Activated CD8-positive, alpha-beta T cell treated with anti-CD3 and anti-CD28 coated beads, Interleukin-2, amount 10 ng/mL, durations not matched to agents 7 days and 5 days (primary cell): ENCODE results near the gene E2F4. TPM values are rescaled to one million over a fixed set of nuclear protein-coding genes. Genes with fewer than 3 reads are reported as not detected.

Experiments
- ATAC-seq: fragments of 150-1000 bp; cut with Tn5 transposase; one replicate; pipeline ENCODE4 v1.10.0; 2021; ENCODE audit warnings: moderate library complexity
- CTCF ChIA-PET: fragments of 350-600 bp; sonication (Branson Sonifier 250); formaldehyde crosslinking; loops from one replicate; lab custom pipeline; 2021; ENCODE audit warnings: antibody characterized with exemption; lab: Charles Lee
- POLR2A ChIA-PET: fragments of 350-600 bp; sonication (Branson Sonifier 250); formaldehyde crosslinking; loops from one replicate; lab custom pipeline; 2021; ENCODE audit warnings: antibody characterized with exemption; lab: Charles Lee
- DNase-seq: peaks from one replicate; pipeline ENCODE4 v3.0.0-alpha.2; 2020
- H3K27ac Mint-ChIP-seq: one replicate; pipeline ENCODE4 v1.8.0; 2021; ENCODE audit warnings: mild to moderate bottlenecking, mixed read lengths
- H3K27me3 Mint-ChIP-seq: one replicate; pipeline ENCODE4 v1.8.0; 2021; ENCODE audit warnings: low read depth, mixed read lengths
- H3K36me3 Mint-ChIP-seq: one replicate; pipeline ENCODE4 v1.8.0; 2021; ENCODE audit warnings: low read depth, mixed read lengths
- H3K4me1 Mint-ChIP-seq: one replicate; pipeline ENCODE4 v1.8.0; 2021; ENCODE audit warnings: low read depth, mixed read lengths
- H3K4me3 Mint-ChIP-seq: one replicate; pipeline ENCODE4 v1.8.0; 2021; ENCODE audit warnings: mild to moderate bottlenecking, mixed read lengths
- H3K9me3 Mint-ChIP-seq: one replicate; pipeline ENCODE4 v1.8.0; 2022; ENCODE audit warnings: mixed read lengths; ENCODE audit not compliant: insufficient read depth
- total RNA-seq, 2 experiments: library from RNA; stranded (reverse); gene quantifications; one replicate each; pipeline ENCODE4 v1.2.3, GENCODE V29; 2021

E2F4 gene
- total RNA-seq, 2 experiments from 2014 or later, result 134 to 138 TPM

DNA sequence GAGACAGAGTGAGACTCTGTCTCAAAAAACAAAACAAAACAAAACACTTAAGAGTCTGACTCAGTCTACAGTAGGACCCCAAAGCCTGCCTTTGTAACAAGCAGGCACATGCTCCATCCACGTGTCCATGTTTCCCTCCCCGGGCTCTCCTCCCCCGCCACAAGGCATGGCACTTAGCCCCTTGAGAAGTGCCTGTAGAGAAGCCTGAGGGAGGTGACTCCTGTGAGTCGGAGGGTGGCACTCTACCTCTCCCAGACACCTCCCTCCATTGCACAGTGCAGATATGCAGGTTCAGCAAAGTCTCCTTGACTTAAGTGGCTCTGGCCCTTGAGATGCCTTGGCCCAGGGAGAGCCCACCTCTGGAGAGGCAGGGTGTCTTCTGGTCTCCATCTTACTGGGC is 48.6 kb downstream of the E2F4 start:
- H3K27ac Mint-ChIP-seq, result no peak overlapping the region
- H3K4me3 Mint-ChIP-seq, result no peak overlapping the region
- peaks cover 51% of the 10 kb centered on the region for H3K4me1 Mint-ChIP-seq
- no peaks in the 10 kb centered on the region for H3K27me3 Mint-ChIP-seq
- ATAC-seq (no peak), DNase-seq (no peak)
- CTCF ChIA-PET, result no interaction called here
- peaks cover 49% of the 10 kb centered on the region for H3K36me3 Mint-ChIP-seq
- POLR2A ChIA-PET, result interaction anchor here (0.8 to 1.8 kb wide), 3 partner anchors 9 to 240 kb away, joined by 3 to 7 read pairs (median 5); partner anchors contain the start of gene TMEM208
- H3K9me3 Mint-ChIP-seq, result no peaks in the 10 kb centered on the region

DNA sequence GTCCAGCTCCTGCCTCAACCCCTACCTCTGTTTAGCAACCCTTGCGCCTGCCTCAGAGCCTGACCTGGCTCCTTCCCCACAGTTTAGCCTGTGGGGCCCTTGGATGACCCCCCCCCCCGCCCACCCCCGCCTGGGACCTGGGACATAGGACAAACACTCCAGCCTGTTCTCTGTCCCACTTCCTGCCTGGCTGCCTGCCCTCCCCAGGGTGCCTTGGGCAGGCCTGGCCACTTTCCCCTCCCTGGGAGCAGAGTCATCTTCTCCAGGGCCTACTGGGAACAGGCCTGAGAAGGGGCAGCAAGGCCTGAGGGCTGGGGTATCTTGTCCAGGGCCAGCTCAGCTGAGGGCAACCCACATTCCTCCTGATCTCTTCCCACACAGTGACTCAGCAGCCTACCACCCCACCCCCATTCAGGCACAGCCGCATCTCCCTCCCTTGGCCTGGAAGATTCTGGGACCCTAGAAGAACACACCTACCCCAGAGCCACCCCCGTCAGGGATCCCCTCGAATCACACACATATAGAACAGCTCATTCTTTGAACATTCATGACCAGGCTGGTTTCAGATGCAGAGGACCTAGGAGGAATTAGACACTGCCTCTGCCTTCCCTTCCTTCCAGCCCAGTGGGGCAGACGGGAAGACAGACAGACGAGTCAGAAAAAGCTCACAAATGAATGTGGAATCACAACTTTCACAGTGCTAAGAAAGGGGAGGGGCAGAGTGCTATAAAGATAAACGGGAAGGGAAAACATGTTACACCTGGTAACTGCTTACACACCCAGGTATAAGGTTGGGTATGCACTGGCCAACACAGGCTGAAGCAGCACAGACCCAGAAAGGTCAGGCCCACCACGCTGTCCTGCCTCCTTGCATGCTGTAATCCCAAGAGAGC is 49.3 kb downstream of the E2F4 start:
- H3K36me3 Mint-ChIP-seq, result peaks cover 42% of the 10 kb centered on the region
- peaks cover 53% of the 10 kb centered on the region for H3K4me1 Mint-ChIP-seq
- CTCF ChIA-PET, result interaction anchor here (1.5 kb wide), 1 partner anchor 14 kb away, joined by 4 read pairs; the partner anchor contains the start of gene TMEM208
- H3K9me3 Mint-ChIP-seq, result no peaks in the 10 kb centered on the region
- no peak overlapping the region for H3K4me3 Mint-ChIP-seq
- H3K27me3 Mint-ChIP-seq, result no peaks in the 10 kb centered on the region
- peak overlapping the region; percentile 75 for H3K27ac Mint-ChIP-seq
- POLR2A ChIA-PET, result interaction anchor here (1.8 kb wide), 2 partner anchors 10 to 14 kb away, joined by 5 to 7 read pairs; partner anchors contain the start of gene TMEM208
- ATAC-seq (no peak), DNase-seq (no peak)

DNA sequence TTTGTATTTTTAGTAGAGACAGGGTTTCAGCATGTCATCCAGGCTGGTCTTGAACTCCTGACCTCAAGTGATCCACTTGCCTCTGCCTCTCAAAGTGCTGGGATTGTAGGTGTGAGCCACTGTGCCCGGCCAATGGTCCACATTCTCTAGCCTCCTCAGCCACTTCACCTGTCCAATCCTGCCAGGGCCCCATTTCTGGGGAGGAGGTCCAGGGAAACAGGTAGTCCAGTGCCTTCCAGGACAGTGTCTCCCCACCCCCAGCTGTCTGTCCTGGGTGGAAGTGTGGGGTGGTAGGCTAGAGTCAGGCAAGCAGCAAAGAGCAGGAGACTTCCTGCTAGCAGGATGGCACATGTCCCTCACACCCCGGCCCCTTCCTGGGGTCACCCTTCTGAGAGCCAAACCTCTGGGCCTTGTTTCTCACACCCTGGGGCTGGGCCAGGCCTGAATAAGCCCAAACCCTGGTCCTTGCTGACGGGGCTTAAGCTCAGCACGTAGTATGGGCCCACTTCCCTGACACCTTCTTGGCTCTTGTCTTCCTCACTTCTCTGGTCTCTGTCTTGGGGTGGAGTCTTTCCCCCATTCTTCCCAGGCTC is 50.3 kb downstream of the E2F4 start:
- no peaks in the 10 kb centered on the region for H3K9me3 Mint-ChIP-seq
- ATAC-seq (no peak), DNase-seq (no peak)
- H3K27ac Mint-ChIP-seq, result peak overlapping the region; percentile 83
- POLR2A ChIA-PET, result interaction anchor here (1.8 kb wide), 1 partner anchor 15 kb away, joined by 7 read pairs; the partner anchor contains the start of gene TMEM208
- peaks cover 34% of the 10 kb centered on the region for H3K36me3 Mint-ChIP-seq
- no peak overlapping the region for H3K4me3 Mint-ChIP-seq
- CTCF ChIA-PET, result interaction anchor here (0.9 to 7.3 kb wide), 3 partner anchors 15 to 57 kb away, joined by 3 to 64 read pairs (median 4); partner anchors contain the start of gene TMEM208
- no peaks in the 10 kb centered on the region for H3K27me3 Mint-ChIP-seq
- H3K4me1 Mint-ChIP-seq, result peaks cover 51% of the 10 kb centered on the region

DNA sequence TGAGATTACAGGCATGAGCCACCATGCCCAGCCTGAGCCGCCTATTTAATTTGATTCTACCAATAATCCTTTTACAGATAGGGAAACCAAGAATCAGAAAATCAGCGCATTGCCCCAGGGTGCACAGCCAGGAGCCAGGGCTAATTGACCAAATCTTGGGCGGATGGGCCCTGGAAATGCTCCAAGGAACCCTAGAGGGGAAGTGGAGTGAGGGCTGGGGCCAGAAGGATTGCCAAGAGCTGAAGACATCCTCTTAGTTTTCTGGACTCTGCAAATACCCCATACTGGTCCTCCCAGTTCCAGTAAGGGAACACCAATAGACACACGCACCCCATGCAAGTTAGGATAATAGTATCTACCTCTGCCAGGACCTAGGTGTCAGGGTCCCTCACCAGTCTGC is 51.5 kb downstream of the E2F4 start:
- no peak for ATAC-seq
- Mint-ChIP-seq H3K9me3 (no peaks in the 10 kb centered on the region), H3K36me3 (peaks cover 21% of the 10 kb centered on the region), H3K27me3 (no peaks in the 10 kb centered on the region), H3K27ac (peak overlapping the region; percentile 92), H3K4me3 (no peak overlapping the region), H3K4me1 (peaks cover 54% of the 10 kb centered on the region)
- ChIA-PET CTCF (interaction anchor here (0.9 to 7.3 kb wide), 8 partner anchors 7 to 238 kb away, joined by 3 to 64 read pairs (median 4); partner anchors contain the start of genes ATP6V0D1 and TMEM208), POLR2A (interaction anchor here (1.1 to 5.9 kb wide), 3 partner anchors 9 to 18 kb away, joined by 3 to 70 read pairs (median 5); partner anchors contain the start of gene TMEM208)
- DNase-seq, result no peak

DNA sequence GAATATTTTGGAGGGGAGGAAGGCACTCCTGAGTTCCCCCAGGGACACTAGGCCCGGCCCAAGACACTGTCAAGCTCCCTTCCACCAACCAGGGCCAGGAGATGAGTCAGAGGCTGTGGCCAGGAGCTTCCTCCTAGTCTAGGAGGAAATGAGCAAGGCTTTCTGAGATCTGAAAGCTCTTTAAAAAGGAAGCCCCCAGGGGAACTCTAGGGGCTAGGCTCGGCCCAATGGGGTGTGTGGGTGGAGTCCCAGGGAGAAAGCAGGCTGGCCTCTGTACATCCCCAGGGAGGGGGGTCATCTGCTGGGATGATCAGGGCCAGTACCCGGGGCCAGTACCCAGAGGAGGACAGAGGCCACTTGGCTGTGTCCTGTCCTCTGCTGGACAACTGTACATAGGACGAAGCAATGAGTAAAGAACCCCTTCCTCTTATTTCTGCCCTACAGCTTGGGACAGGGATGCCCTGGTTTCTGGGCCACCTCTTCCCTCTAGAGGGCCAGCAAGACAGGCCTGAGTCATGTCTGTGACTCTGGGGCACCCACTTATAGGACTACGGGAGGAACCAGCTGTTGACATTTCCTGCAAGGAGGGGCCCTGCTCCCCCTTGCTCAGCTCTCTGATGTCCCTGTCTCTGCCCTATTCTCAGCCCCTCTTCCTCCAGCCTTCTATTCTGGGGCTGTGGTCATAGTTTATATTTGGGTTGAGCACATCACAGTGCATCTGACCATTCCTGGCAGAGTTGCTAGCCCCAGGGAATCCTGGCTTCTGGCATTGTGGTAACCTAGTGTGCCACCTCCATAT is 52.6 kb downstream of the E2F4 start:
- DNase-seq (peak; percentile 88), ATAC-seq (peak; percentile 65)
- H3K27me3 Mint-ChIP-seq, result peaks cover under 1% of the 10 kb centered on the region
- peak overlapping the region; percentile 88 for H3K4me3 Mint-ChIP-seq
- CTCF ChIA-PET, result interaction anchor here (0.6 to 7.3 kb wide), 17 partner anchors 8 to 297 kb away, joined by 3 to 64 read pairs (median 4); partner anchors contain the start of genes ATP6V0D1, LRRC36, TMEM208 and TRADD
- peaks cover 61% of the 10 kb centered on the region for H3K4me1 Mint-ChIP-seq
- POLR2A ChIA-PET, result interaction anchor here (0.6 to 5.9 kb wide), 7 partner anchors 11 to 416 kb away, joined by 3 to 70 read pairs (median 4); partner anchors contain the start of genes ACD, ATP6V0D1 and TMEM208
- peaks cover 17% of the 10 kb centered on the region for H3K36me3 Mint-ChIP-seq
- H3K27ac Mint-ChIP-seq, result peak overlapping the region; percentile 92
- no peaks in the 10 kb centered on the region for H3K9me3 Mint-ChIP-seq

DNA sequence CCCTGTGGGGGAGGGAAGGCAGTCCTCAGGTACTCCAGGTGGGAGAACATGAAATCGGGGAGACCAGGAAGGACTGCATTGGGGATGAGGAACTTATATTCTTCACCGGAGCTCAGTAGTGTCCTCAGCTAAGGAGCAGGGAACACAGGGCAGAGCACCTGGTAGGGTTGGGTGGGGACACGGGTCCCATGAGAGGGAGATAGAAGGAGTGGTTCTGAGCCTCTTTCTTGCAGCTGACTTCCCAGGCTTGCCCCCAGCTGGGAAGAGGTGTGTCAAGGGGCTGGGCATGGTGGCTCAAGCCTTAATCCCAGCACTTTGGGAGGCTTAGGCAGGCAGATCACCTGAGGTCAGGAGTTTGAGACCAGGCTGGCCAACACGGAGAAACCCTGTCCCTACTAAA is 53.2 kb downstream of the E2F4 start:
- peak overlapping the region; percentile 92 for H3K27ac Mint-ChIP-seq
- ChIA-PET CTCF (interaction anchor here (0.7 to 7.3 kb wide), 9 partner anchors 9 to 283 kb away, joined by 3 to 64 read pairs (median 5); partner anchors contain the start of gene TMEM208), POLR2A (interaction anchor here (1.2 to 5.9 kb wide), 4 partner anchors 12 to 415 kb away, joined by 3 to 70 read pairs (median 4); partner anchors contain the start of genes ACD, ATP6V0D1 and TMEM208)
- DNase-seq (no peak), ATAC-seq (no peak)
- H3K27me3 Mint-ChIP-seq, result peaks cover 7% of the 10 kb centered on the region
- peaks cover 17% of the 10 kb centered on the region for H3K36me3 Mint-ChIP-seq
- no peaks in the 10 kb centered on the region for H3K9me3 Mint-ChIP-seq
- peak overlapping the region; percentile 88 for H3K4me3 Mint-ChIP-seq
- H3K4me1 Mint-ChIP-seq, result peaks cover 67% of the 10 kb centered on the region

DNA sequence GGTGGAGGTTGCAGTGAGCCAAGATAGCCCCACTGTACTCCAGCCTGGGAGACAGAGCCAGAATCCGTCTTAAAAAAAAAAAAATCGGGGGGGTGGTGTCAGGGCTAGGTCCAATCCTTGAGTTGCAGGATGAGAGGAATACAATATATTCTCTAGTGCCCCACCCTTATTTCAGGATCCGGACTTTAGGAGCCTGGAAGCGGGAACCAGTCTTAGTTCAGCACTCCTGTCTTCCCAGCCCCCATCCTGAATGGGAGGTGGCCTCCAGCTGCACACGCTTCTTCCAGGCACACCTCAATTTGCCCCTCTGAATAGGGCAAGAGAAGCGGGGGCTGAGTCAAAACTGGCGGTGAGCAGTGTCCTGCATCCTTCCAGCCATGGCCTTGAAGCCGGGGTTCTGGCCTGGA is 53.7 kb downstream of the E2F4 start:
- POLR2A ChIA-PET, result interaction anchor here (0.8 to 5.9 kb wide), 5 partner anchors 8 to 45 kb away, joined by 3 to 70 read pairs (median 3); partner anchors contain the start of gene TMEM208
- ATAC-seq, result no peak
- Mint-ChIP-seq H3K27ac (peak overlapping the region; percentile 92), H3K4me3 (peak overlapping the region; percentile 88), H3K9me3 (no peaks in the 10 kb centered on the region), H3K36me3 (peaks cover 17% of the 10 kb centered on the region), H3K4me1 (peaks cover 68% of the 10 kb centered on the region), H3K27me3 (peaks cover 9% of the 10 kb centered on the region)
- CTCF ChIA-PET, result interaction anchor here (1.2 to 7.3 kb wide), 6 partner anchors 19 to 276 kb away, joined by 3 to 64 read pairs (median 7); partner anchors contain the start of gene TMEM208
- DNase-seq, result no peak

DNA sequence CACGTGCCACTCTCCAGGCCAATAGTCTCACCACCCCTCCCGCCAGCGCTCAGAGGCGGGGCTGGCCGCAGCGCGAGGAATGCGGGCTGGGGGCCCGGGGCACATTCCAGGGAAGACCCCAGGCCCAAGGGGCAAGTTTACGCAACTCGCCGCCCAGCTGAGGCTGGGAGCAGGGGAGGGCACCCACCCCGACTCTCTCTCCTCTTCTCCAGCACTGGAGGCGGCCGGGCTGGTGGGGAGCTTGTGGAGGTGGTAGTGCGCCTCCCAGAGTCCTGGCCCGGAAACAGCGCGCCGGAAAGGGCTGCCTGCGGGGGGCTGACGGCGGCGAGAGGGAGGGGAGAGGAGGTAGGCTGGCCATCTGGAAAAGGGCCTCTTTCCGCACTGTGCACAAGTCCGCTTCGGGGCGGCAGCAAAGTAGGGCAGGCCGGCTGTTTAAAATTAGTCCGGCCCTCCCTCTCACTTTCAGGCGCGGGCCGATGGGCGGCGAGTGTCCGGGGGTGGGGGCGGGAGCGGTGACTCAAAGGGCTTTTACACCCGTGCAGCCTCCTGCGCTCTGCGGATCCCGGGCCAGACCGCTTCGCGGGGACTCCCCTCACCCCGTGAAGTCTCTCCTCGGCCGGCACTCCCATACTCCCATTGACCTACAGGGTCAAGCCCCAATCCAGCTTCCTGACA is 54.3 kb downstream of the E2F4 start:
- CTCF ChIA-PET, result interaction anchor here (1.0 to 7.3 kb wide), 10 partner anchors 15 to 275 kb away, joined by 3 to 64 read pairs (median 7); partner anchors contain the start of gene TMEM208
- Mint-ChIP-seq H3K4me1 (peaks cover 67% of the 10 kb centered on the region), H3K4me3 (peak overlapping the region; percentile 88), H3K9me3 (no peaks in the 10 kb centered on the region), H3K27ac (peak overlapping the region; percentile 90), H3K27me3 (peaks cover 9% of the 10 kb centered on the region), H3K36me3 (peaks cover 16% of the 10 kb centered on the region)
- DNase-seq (peak; percentile 77), ATAC-seq (peak; percentile 10)
- POLR2A ChIA-PET, result interaction anchor here (0.6 to 5.9 kb wide), 6 partner anchors 9 to 45 kb away, joined by 3 to 70 read pairs (median 3); partner anchors contain the start of gene TMEM208

DNA sequence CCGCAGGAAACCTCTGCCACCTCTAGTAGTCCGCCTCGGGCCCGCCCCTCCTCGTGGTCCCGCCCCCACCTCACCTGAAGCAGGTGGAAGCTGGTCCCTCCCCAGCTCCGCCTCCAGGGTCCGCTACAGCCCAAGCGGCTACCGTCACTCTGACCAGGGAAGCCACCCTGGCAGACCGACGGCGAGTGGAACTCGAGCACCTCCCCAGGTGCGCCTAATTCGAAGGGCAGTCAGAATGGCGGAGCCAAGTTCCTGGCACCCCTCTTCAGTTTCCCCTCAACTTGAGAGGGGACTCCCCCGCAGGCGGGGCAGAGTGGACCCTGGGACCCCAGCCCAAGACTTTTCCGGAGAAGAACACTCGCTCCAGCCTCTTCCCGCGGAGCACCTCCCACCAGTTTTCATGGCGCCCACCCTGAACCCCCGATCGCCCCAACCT is 54.8 kb downstream of the E2F4 start:
- Mint-ChIP-seq H3K4me1 (peaks cover 62% of the 10 kb centered on the region), H3K36me3 (peaks cover 12% of the 10 kb centered on the region), H3K4me3 (peak overlapping the region; percentile 88), H3K27me3 (peaks cover 9% of the 10 kb centered on the region), H3K27ac (peak overlapping the region; percentile 90), H3K9me3 (no peaks in the 10 kb centered on the region)
- CTCF ChIA-PET, result interaction anchor here (0.8 to 7.3 kb wide), 12 partner anchors 8 to 235 kb away, joined by 3 to 64 read pairs (median 7); partner anchors contain the start of genes ATP6V0D1 and TMEM208
- ATAC-seq, result peak; percentile 8
- DNase-seq, result no peak
- POLR2A ChIA-PET, result interaction anchor here (0.6 to 5.9 kb wide), 5 partner anchors 9 to 37 kb away, joined by 3 to 70 read pairs (median 3); partner anchors contain the start of gene TMEM208
